Pancreas (tissue), 10 donors: ENCODE data around the gene ZBTB49. TPM values are rescaled to one million over a fixed set of nuclear protein-coding genes. Genes with fewer than 3 reads are reported as not detected.
"Not testable (repeated sequence)": the region's sequence is repeated elsewhere in the genome, so short reads cannot be mapped to it uniquely, and the experiment has no call there.

Source experiments
- ATAC-seq, 4 donors: fragments of 200-7000 bp; cut with Tn5 transposase; one replicate each; pipeline versions ENCODE4 v1.8.0 to v1.9.1; 2020; ENCODE audit warnings: mild to moderate bottlenecking in 4 of 4, moderate library complexity in 4 of 4
- DNase-seq, 6 donors: peaks; one replicate each; pipeline ENCODE4 v3.0.0-alpha.2; 2020
- FAIRE-seq: peaks from 2 replicates; lab custom pipeline; 2012; peaks lifted over from hg19 to GRCh38; lab: Jason Lieb, UNC
- H3K27ac ChIP-seq, 4 donors: fragments of 200-600 bp; sonication (generic); 1 replicate in 3 of 4; 2 replicates in 1 of 4; pipeline versions ENCODE4 v1.5.0 to v1.8.0; 2020
- H3K27me3 ChIP-seq, 4 donors: fragments of 200-600 bp; one replicate each; pipeline ENCODE4 v1.8.0; 2021
- H3K36me3 ChIP-seq, 3 donors: fragments of 200-600 bp; sonication (generic) in 1 of 3; one replicate each; pipeline versions ENCODE4 v1.5.0 to v1.8.0; 2020 to 2021
- H3K4me1 ChIP-seq, 3 donors: fragments of 200-600 bp; one replicate each; pipeline ENCODE4 v1.8.0; 2021
- H3K4me3 ChIP-seq, 4 donors: fragments of 200-600 bp; sonication (generic) in 2 of 4; one replicate each; pipeline versions ENCODE4 v1.5.0 to v1.8.0; 2020 to 2021
- H3K9me3 ChIP-seq, 4 donors: fragments of 200-600 bp; one replicate each; pipeline ENCODE4 v1.8.0; 2021
- CTCF ChIP-seq, 4 donors: fragments of 200-600 bp; sonication (generic) in 3 of 4; IDR thresholded peaks; one replicate each; pipeline versions ENCODE4 v1.5.0 to v1.8.0; 2021; ENCODE audit warnings: antibody characterized with exemption in 4 of 4
- WGBS, 2 donors: extraction: QIAGEN DNeasy Blood & Tissue Kit; methylation state at CpG; one replicate each; pipeline ENCODE4 v1.1.7; 2013; 5-methylcytosine and 5-hydroxymethylcytosine counted together
- intact Hi-C, 3 donors: fragments of 100-400 bp; cut with DNase I; formaldehyde crosslinking; loops; one replicate each; pipeline versions ENCODE4 v1.11.1 to v1.14.2; 2022
- polyA plus RNA-seq, 2 donors: library from polyadenylated mRNA; stranded (reverse); fragments of 200-250 nt; gene quantifications; one replicate each; pipeline ENCODE4 v1.2.3, GENCODE V29; 2013
- total RNA-seq, 6 donors: library from RNA; stranded (reverse); fragmentation: NEBNext Ultra II Directional in 4 of 6; extraction: Animal tissue kit (Norgen Biotek cat#: 25700) in 4 of 6; gene quantifications; one replicate each; pipeline versions ENCODE4 v1.2.1 to v1.2.4, GENCODE V29; 2021 to 2023
- donor health status: healthy with polysubstance abuse.
- donor health status: DM: no; HTN: no; CAD: no; lungs with moderate emphysema.
- donor health status: DM: no; HTN: no; CAD: no.
- donor health status: control.
- donor health status: control.
- donor health status: Bipolar disorder and iron deficiency.
- donor health status: DM: yes; HTN: yes; CAD: no.
- donor health status: DM: no; HTN: no; CAD: no.
- donor health status: DM: no; HTN: no; CAD: no.
- donor health status: DM: yes; HTN: yes; CAD: no.

The ZBTB49 gene
- total and polyA plus RNA-seq, 8 donors, result 1.5 to 3.9 (median 3.4) TPM

- 72 to 74% methylated on average over 10 of the region's 10 CpGs for WGBS, 2 donors
- intact Hi-C loops, result no loop called here
- H3K9me3 ChIP-seq, result no peaks in the 10 kb centered on the region
- FAIRE-seq (no peak), DNase-seq (no peak), ATAC-seq (no peak)
- no peak for TF ChIP-seq CTCF (IDR thresholded peaks at IDR 0.05)
- no peaks in the 10 kb centered on the region for H3K4me1 ChIP-seq
- no peak overlapping the region for H3K4me3 ChIP-seq
- H3K27ac ChIP-seq, result no peak overlapping the region
- peaks cover 0 to under 1% (median 0%) of the 10 kb centered on the region in 4 donors for H3K27me3 ChIP-seq
- no peaks in the 10 kb centered on the region for H3K36me3 ChIP-seq
Measured at GRCh38 chr4:4256799-4257198, 33.3 kb upstream of the ZBTB49 start.

- H3K27me3 ChIP-seq, H3K4me3 ChIP-seq, intact Hi-C loops, ATAC-seq, H3K4me1 ChIP-seq, H3K36me3 ChIP-seq, FAIRE-seq, H3K9me3 ChIP-seq, DNase-seq, H3K27ac ChIP-seq: not testable (repeated sequence)
- 75 to 98% methylated on average over 3 of the region's 3 CpGs for WGBS, 2 donors
Measured at GRCh38 chr4:4257705-4258104, 32.3 kb upstream of the ZBTB49 start.

GRCh38 chr4:4259484-4260100 lies 30.5 kb upstream of the ZBTB49 start:
- FAIRE-seq (no peak), ATAC-seq (peak in 3 of 4 donors; percentile 30 to 57 (median 36)), DNase-seq (no peak)
- Histone ChIP-seq H3K27ac (no peak overlapping the region), H3K9me3 (no peaks in the 10 kb centered on the region), H3K27me3 (no peaks in the 10 kb centered on the region), H3K4me1 (no peaks in the 10 kb centered on the region), H3K36me3 (no peaks in the 10 kb centered on the region), H3K4me3 (no peak overlapping the region)
- 25 to 28% methylated on average over 9 of the region's 9 CpGs for WGBS, 2 donors
- intact Hi-C loops, result loop anchor here in 1 of 3 donors (5.0 kb wide), 1 partner anchor 73 kb away; no protein-coding TSS in a partner anchor
- TF ChIP-seq CTCF (IDR thresholded peaks at IDR 0.05), result no peak

GRCh38 chr4:4260185-4260751 lies 29.8 kb upstream of the ZBTB49 start:
- DNase-seq, result no peak
- Histone ChIP-seq H3K27me3 (no peaks in the 10 kb centered on the region), H3K4me3 (no peak overlapping the region), H3K4me1 (no peaks in the 10 kb centered on the region), H3K36me3 (no peaks in the 10 kb centered on the region), H3K27ac (no peak overlapping the region), H3K9me3 (no peaks in the 10 kb centered on the region)
- peak in 3 of 4 donors; percentile 55 to 70 (median 67) for ATAC-seq
- no peak for FAIRE-seq
- intact Hi-C loops, result loop anchor here in 1 of 3 donors (5.0 kb wide), 1 partner anchor 72 kb away; no protein-coding TSS in a partner anchor
- WGBS, 2 donors, result 62 to 67% methylated on average over 6 of the region's 6 CpGs
- TF ChIP-seq CTCF (IDR thresholded peaks at IDR 0.05), result no peak

GRCh38 chr4:4267981-4268380 lies 22.1 kb upstream of the ZBTB49 start:
- WGBS, 2 donors, result 92 to 95% methylated on average over 5 of the region's 5 CpGs
- Histone ChIP-seq H3K36me3 (no peaks in the 10 kb centered on the region), H3K4me1 (no peaks in the 10 kb centered on the region), H3K9me3 (no peaks in the 10 kb centered on the region), H3K27me3 (no peaks in the 10 kb centered on the region), H3K4me3 (no peak overlapping the region), H3K27ac (no peak overlapping the region)
- ATAC-seq, result no peak
- FAIRE-seq, result no peak
- intact Hi-C loops, result no loop called here
- no peak for DNase-seq
- no peak for TF ChIP-seq CTCF (IDR thresholded peaks at IDR 0.05)
